Thyroid gland (tissue), 4 donors: ENCODE results near the gene HDAC9.

ENCODE experiments used
- POLR2A ChIP-seq, 2 donors: fragments of 450-650 bp; IDR thresholded peaks; one replicate each; pipeline ENCODE4 v1.6.1; 2017; ENCODE audit warnings: antibody characterized with exemption in 2 of 2, mild to moderate bottlenecking in 2 of 2, moderate library complexity in 1 of 2
- TF ChIP-seq, protein P1 (sequence below), 6 experiments: fragments of 200-600 bp in 3 of 6; fragments of 450-650 bp in 3 of 6; sonication (generic) in 3 of 6; IDR thresholded peaks; one replicate each; pipeline ENCODE4 v1.5.1; 2016 to 2019; ENCODE audit warnings: antibody characterized with exemption in 6 of 6, mild to moderate bottlenecking in 2 of 6, inconsistent platforms in 1 of 6, moderate library complexity in 1 of 6

- TF ChIP-seq POLR2A (IDR thresholded peaks at IDR 0.05), result no peak
- TF ChIP-seq, protein P1, sequence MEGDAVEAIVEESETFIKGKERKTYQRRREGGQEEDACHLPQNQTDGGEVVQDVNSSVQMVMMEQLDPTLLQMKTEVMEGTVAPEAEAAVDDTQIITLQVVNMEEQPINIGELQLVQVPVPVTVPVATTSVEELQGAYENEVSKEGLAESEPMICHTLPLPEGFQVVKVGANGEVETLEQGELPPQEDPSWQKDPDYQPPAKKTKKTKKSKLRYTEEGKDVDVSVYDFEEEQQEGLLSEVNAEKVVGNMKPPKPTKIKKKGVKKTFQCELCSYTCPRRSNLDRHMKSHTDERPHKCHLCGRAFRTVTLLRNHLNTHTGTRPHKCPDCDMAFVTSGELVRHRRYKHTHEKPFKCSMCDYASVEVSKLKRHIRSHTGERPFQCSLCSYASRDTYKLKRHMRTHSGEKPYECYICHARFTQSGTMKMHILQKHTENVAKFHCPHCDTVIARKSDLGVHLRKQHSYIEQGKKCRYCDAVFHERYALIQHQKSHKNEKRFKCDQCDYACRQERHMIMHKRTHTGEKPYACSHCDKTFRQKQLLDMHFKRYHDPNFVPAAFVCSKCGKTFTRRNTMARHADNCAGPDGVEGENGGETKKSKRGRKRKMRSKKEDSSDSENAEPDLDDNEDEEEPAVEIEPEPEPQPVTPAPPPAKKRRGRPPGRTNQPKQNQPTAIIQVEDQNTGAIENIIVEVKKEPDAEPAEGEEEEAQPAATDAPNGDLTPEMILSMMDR (IDR thresholded peaks at IDR 0.05), result no peak
Measured at GRCh38 chr7:19024261-19024660, 528.7 kb downstream of the HDAC9 start.
